Ovary (tissue), 3 donors: Measurements from ENCODE around the gene KRT28.

ENCODE experiments used
- CTCF ChIP-seq, 3 donors: fragments of 450-650 bp in 2 of 3; fragments of 200-600 bp in 1 of 3; IDR thresholded peaks; one replicate each; pipeline versions ENCODE4 v1.5.1 to v1.8.0; 2016 to 2022; ENCODE audit warnings: antibody characterized with exemption in 3 of 3, mild to moderate bottlenecking in 1 of 3
- EP300 ChIP-seq: sonication (generic); formaldehyde crosslinking; IDR thresholded peaks from one replicate; pipeline ENCODE4 v1.6.1; 2017; ENCODE audit warnings: antibody characterized with exemption
- POLR2A ChIP-seq: fragments of 450-650 bp; IDR thresholded peaks from one replicate; pipeline ENCODE4 v1.6.1; 2017; ENCODE audit warnings: antibody characterized with exemption, mild to moderate bottlenecking, moderate library complexity
- donor health status: DM: no; HTN: no; CAD: no.

DNA sequence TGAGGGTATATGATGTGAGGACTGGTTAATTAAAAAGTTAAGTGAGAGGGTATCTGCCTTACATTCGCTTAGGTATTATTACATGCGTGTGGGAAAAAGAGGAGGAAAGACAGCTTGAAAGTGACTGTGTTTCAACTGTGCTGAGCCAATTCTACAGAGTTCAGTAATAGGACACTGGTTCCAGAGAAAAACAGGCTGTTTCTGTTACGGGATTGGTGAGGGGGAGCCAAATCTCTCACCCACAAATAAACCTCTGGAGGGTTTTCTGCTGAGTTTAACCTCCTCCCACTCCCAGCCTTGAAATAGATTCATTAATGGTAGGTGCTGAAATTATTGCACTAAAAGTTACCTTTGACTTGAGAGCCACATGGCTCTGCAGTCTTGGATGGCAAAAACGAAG, 23.8 kb downstream of the KRT28 start:
- no peak for TF ChIP-seq POLR2A
- no peak for TF ChIP-seq CTCF (IDR thresholded peaks at IDR 0.05)
- TF ChIP-seq EP300 = no peak
